ENCODE measurements around the gene OSBP2. TPM values are rescaled to one million over a fixed set of nuclear protein-coding genes. Genes with fewer than 3 reads are reported as not detected.

Gene OSBP2
- total RNA-seq, 1 donor from 2014 or later, result 0.58 TPM

- Histone ChIP-seq H3K9me3 (ENCODE audit: low read depth) (peaks cover 3% of the 10 kb centered on the region), H3K9ac (no peak overlapping the region), H3K4me1 (no peaks in the 10 kb centered on the region), H3K4me3 (no peak overlapping the region), H3K79me2 (ENCODE audit: low read depth) (no peaks in the 10 kb centered on the region), H3K36me3 (no peaks in the 10 kb centered on the region), H2AFZ (replicated peaks) (no peak overlapping the region), H3K4me2 (no peak overlapping the region), H3K27ac (no peak overlapping the region), H4K20me1 (ENCODE audit: low read depth) (no peaks in the 10 kb centered on the region), H3F3A (ENCODE audit: low read depth) (no peaks in the 10 kb centered on the region), H3K27me3 (no peaks in the 10 kb centered on the region)
- peaks cover 6% of the 10 kb centered on the region for H3K27me3 Mint-ChIP-seq (ENCODE audit: insufficient read depth, low read depth)
- no peak overlapping the region for H3K27ac Mint-ChIP-seq
- no peak for DNase-seq (ENCODE audit: low spot score)
- TF ChIP-seq EZH2phosphoT487 (IDR thresholded peaks at IDR 0.05), result no peak
- no peak for TF ChIP-seq CTCF (IDR thresholded peaks at IDR 0.05)
- no peak for TF ChIP-seq EZH2 (IDR thresholded peaks at IDR 0.05)
- H3K9me3 Mint-ChIP-seq, result peaks cover 3% of the 10 kb centered on the region
- H3K4me1 Mint-ChIP-seq, result no peaks in the 10 kb centered on the region
- no peak overlapping the region for H3K4me3 Mint-ChIP-seq
- peaks cover 12% of the 10 kb centered on the region for H3K36me3 Mint-ChIP-seq
Observed at GRCh38 chr22:30902496-30903357, 208.1 kb downstream of the OSBP2 start.

DNA sequence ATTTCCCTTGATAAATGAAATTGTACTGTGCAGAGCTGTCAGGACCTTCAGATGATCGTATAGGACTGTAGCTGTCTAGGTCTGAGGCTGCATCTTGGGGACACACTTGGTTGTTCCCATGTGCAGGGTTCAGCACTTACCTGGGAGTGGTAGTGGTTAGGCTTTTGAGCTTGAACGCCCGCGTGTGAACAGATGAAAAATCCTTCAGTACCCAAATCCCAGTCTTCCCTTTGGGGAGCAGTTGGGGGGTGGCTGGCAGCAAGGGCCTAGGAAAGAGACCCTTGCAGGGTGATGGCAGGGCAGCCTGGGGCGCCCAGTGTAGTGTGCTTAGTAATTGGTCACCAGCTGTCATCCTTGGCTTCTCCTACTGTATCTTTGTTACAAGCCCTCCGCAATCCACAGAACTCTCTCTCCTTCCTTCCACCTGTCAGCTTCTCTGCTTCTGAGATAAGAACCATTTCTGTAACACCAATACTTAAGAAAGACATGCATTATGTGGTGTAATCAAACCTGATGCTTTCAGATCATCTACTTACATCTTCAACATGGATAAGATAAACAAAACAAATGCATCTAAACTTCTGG is 209.3 kb downstream of the OSBP2 start:
- TF ChIP-seq CTCF (IDR thresholded peaks at IDR 0.05), result no peak
- peaks cover 3% of the 10 kb centered on the region for H3K9me3 ChIP-seq (ENCODE audit: low read depth)
- H3K4me3 Mint-ChIP-seq, result no peak overlapping the region

GRCh38 chr22:30905696-30906341 is 211.1 kb downstream of the OSBP2 start:
- Mint-ChIP-seq H3K4me1 (no peaks in the 10 kb centered on the region), H3K9me3 (no peaks in the 10 kb centered on the region), H3K36me3 (peaks cover 7% of the 10 kb centered on the region), H3K27ac (no peak overlapping the region), H3K27me3 (ENCODE audit: insufficient read depth, low read depth) (peaks cover 4% of the 10 kb centered on the region), H3K4me3 (no peak overlapping the region)
- Histone ChIP-seq H4K20me1 (ENCODE audit: low read depth) (no peaks in the 10 kb centered on the region), H3K4me1 (no peaks in the 10 kb centered on the region), H2AFZ (replicated peaks) (no peak overlapping the region), H3K27ac (no peak overlapping the region), H3K27me3 (no peaks in the 10 kb centered on the region), H3K36me3 (no peaks in the 10 kb centered on the region), H3K9me3 (ENCODE audit: low read depth) (no peaks in the 10 kb centered on the region), H3K9ac (no peak overlapping the region), H3K4me3 (no peak overlapping the region), H3K4me2 (no peak overlapping the region), H3F3A (ENCODE audit: low read depth) (no peaks in the 10 kb centered on the region), H3K79me2 (ENCODE audit: low read depth) (no peaks in the 10 kb centered on the region)
- no peak for DNase-seq (ENCODE audit: low spot score)
- TF ChIP-seq EZH2phosphoT487 (IDR thresholded peaks at IDR 0.05), result no peak
- TF ChIP-seq CTCF (IDR thresholded peaks at IDR 0.05), result no peak
- TF ChIP-seq EZH2 (IDR thresholded peaks at IDR 0.05), result no peak

More for the DNA sequence above, 209.3 kb downstream of the OSBP2 start:
- Mint-ChIP-seq H3K27me3 (ENCODE audit: insufficient read depth, low read depth) (peaks cover 4% of the 10 kb centered on the region), H3K9me3 (peaks cover 3% of the 10 kb centered on the region), H3K27ac (no peak overlapping the region), H3K4me1 (no peaks in the 10 kb centered on the region), H3K36me3 (peaks cover 12% of the 10 kb centered on the region)
- Histone ChIP-seq H3K4me3 (no peak overlapping the region), H4K20me1 (ENCODE audit: low read depth) (no peaks in the 10 kb centered on the region), H3K4me2 (no peak overlapping the region), H3K36me3 (no peaks in the 10 kb centered on the region), H3K27ac (no peak overlapping the region), H3F3A (ENCODE audit: low read depth) (no peaks in the 10 kb centered on the region), H3K27me3 (no peaks in the 10 kb centered on the region), H3K9ac (no peak overlapping the region), H2AFZ (replicated peaks) (no peak overlapping the region), H3K4me1 (no peaks in the 10 kb centered on the region), H3K79me2 (ENCODE audit: low read depth) (no peaks in the 10 kb centered on the region)
- DNase-seq (ENCODE audit: low spot score), result no peak

Measured in neural progenitor cell (in vitro differentiated cells).